HG03135 (cell line): Measurements from ENCODE around the gene EIF3F.

Source experiments
- ATAC-seq: cut with Tn5 transposase; IDR thresholded peaks from one replicate; pipeline ENCODE4 v1.9.1; 2021; ENCODE audit warnings: mild to moderate bottlenecking, moderate library complexity; ENCODE audit not compliant: unreplicated experiment

EIF3F gene

DNA sequence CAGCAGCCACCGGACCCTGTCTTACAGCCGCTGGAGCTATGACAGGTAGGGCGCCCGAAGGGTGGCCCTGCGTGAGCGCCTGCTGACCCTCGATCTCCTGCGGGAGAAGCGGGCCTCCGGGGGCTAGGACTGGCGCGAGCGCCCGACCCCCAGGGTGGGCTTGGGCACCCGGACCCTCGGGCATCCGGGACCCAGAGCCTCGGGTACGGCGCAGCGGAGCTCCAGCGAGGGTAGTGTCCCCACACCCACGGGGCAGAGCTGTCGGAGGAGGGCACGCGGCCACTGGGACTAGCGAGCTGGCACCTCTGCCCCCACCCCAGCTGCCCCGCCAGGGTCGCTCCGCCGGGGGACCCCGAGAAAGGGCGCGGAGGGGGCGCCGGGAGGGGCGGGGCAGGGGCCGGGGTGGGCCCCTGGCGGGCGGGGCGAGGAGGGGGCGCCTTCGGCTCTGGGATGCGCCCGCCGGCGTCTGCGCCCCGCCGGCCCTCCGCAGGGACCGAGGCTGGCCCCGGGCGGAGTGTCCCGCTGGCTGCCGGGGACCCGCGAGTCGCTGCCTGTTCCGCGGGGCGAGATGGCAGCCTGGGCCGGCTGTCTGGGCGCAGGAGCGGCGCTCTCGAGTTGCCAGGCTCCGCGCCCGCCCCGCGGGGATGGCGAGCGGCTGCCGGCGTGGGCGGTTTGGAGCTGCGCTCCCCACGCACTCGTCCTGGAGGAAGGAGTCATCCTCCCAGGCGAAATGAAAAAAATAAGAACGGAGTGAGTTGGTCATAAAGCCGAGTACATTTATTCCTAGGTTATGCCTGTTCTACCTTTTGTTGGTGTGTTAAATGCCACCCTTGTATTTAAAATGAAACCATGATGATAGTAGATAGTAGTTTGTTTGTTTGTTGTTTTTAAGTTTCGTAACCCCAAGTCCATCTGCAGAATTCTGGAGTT is 32.4 kb downstream of the EIF3F start:
- ATAC-seq, result no peak

DNA sequence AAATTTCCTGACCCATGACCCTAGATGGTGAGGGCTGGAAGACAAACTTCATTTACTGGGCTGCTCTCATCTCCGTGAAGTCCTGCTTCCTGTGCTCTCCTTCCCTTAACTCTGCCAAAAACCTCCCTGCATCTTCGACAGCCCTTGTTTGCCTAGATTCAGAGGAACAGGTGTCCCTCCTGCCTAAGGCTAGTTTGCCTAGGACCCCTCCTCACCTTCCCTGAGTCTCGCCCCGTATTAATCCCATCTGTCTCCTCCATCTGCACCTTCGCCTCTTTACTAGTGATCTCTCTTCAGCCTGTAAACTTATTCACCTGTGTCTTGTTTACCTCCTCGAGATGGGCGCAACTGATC is 33.1 kb downstream of the EIF3F start:
- ATAC-seq, result no peak

DNA sequence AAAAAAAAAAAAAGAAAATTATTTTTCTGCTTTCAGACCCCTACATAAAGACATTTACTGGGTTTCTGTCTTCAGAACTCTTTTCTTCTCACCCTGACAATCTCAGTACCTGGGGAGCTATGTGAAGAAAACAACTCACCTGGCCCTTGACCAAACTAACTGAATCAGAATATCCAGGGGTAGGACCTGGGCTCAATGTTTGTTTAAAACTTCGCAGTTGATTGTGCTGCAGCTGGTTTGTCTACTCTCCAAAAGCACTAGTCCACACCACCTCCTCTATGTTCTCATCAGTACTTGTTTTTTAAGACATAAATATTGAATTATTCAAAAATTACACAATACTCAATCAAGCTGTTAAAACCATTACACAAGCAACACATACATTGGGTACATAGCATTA is 34.8 kb downstream of the EIF3F start:
- ATAC-seq, result no peak

DNA sequence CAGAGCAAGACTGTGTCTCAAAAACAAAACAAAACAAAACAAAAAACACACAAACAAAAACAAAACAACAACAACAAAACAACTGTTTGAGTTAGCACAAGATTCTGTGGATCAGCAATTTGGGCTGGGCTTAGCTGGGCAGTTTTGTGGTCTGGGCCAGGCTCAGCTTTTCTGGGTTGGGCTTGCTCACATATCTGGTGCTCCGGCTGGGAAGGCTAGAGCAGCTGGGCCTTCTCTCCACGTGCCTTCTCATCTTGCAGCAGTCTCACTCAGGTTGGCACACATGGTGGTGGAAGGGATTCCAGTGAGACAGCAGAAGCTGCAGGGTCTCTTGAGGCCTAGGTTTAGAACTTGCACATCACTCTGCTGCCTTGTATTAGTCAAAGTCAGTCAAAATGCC is 35.7 kb downstream of the EIF3F start:
- ATAC-seq, result no peak

DNA sequence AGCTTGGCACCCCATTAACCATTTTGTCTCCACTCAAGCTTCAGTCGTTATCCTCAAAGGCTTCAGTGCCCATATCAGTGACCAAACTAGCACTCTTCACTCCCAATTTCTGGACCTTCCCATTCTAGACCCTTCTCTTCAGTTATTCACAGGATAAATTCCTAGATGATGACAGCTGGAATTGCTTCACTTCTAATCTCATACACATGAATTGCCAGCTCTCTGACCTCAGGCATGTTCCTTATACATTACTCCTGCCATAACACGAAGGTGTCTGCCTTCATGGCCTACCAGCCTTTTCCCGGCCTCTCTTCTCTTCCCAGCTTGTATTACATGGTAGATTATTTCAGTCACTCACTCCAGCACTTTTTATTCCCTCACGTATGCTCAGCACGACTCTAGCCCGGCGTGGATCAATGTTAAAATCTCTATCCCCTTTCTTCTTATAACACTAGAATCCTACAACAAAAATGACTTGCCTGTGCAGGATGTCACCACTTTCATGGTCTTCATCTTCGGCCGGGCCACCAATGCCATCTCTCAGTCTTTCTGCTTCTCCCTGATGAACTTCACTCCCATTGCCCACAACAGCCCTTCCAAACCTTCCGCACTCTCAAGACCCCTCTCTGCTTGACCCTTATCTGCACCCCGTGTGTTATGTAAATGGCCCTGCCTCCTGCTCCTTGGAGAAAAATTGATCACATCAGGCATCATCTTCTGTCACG is 36.9 kb downstream of the EIF3F start:
- ATAC-seq, result no peak

DNA sequence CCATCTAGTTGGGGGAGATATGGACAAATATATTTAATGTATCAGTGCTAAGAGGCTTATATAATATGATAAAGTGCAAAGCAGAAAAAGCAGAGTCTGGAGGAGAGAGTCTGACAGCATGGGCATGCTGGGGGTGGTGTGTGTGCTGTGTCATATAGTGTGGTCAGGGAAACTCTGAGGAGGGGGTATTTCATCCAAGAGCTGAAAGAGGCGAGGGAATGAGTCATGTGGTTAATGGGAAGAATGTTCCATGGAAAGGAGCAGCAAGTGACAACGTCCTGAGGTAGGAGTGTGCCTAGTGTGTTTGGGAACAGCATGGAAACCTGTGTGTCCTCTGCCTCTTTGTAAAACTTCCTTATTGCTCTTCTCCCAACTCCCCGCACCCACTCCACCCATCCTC is 38.0 kb downstream of the EIF3F start:
- ATAC-seq, result no peak

DNA sequence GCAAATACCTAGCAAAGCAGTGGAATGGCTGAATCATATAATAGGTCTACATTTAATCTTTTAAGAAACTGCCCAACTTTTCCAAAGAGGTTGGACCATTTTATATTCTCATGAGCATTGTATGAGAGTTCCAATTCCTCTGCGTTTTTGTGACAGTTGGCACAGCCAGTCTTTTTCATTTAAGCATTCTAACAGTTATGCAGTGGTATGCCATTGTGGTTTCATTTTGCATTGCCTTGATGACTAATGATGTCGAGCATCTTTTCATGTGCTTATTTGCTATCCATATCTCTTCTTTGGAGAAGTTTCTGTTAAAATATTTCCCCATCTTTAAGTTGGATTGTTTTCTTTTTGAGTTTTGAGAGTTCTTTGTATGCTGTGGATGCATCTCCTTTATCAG is 38.7 kb downstream of the EIF3F start:
- no peak for ATAC-seq

DNA sequence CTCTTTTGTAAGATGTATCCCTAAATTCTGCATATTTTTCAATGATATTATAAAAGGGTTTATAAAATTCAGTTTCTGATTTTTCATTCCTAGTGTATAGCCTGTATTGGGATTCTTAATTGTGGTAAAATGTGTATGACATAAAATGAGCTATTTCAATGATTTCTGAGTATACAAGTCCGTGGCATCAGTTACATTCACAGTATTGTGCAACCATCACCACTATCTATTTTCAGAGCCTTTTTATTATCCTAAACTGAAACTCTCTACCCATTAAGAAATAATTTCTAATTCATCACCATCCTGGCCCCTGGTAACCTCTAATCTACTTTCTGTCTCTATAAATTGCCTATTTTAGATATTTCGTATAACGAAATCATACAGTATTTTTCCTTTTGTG is 39.8 kb downstream of the EIF3F start:
- no peak for ATAC-seq

DNA sequence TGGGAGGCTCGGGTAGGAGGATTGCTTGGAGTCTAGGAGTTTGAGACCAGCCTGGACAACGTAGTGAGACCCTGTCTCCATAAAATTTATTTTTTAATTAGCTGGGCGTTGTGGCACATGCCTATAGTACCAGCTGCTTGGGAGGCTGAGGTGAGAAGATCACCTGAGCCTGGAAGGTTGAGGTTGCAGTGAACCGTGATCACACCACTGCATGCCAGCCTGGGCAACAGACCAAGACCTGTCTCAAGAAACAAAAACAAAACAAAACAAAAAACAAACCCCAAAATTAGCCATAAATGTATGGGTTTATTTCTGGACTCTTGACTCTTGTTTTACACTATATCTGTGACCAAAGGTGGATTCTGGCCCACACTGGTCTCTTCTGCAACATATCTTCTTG is 41.6 kb downstream of the EIF3F start:
- no peak for ATAC-seq

DNA sequence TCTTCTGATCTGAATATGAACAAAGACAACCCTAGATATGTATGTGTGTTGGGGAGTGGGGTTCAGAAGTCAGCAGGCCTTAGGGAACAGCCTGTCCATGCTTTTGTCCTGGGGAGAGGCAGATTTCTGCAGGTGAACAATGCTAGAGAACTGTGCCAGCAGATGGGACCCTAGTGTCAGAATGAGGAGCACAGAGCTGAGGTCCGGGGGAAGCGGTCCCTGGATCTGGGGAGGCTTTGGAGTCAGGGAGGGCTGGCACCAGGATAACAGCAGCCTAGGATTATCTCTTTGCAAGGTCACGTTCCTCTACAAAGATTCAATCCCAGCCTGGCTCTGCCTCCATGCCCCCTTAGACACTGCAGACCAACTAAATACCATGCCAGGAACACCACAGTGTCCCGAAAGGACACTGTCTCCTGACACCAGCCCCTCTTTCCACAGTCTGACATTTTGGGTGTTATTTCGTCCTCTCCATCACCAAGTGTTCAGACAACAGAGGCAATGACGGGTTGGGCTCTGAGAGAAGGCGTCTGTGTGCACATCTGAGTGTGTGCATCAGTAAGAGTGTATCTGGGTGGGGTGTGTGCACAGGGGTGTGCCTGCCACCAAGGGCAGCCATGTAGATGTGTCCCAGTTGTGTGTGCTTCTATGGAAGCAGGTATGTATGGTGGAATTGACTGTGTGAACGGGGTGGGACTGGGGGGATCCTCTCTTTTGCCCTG is 43.5 kb downstream of the EIF3F start:
- no peak for ATAC-seq

DNA sequence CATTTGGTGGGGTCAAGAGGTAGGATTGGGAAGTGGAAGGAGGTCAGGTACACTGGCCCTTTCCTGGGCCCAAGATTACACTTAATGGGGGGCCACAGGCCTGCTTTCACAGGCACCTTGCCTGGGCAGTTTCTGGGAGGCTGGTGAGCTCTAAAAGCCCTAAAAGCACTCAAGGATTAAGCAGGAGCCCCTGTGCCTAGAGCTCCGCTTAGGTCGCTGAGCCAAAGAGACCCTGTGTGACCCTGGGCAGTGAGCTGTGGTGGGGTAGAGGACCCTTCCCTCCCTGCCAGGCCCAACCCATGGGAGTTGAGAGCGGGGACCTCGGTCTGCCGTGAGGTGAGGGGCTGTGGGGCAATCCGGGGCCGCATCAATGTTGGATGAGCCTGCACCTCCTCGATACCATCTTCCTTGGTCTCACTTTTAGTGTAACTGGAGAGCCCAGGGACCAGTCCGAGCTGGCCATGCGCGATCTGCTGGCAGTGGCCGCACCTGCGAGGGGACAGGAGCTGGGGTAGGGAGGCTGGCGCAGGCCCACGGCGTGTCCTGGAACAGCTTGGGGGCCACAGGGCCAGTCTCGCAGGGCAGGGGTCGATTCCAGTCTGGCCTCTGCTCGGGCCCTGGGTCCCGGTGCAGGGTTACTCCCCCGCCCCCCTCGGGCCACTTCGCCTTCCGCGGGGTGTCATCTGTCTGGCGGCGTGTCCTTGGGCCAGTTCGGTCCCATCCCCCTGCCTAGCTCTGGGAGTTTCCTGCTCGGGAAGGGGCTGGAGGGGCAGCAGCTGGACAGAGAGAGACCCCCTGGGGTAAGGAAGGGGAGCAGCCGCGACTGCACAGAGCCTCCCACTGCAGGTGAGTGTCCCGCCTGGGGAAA is 44.3 kb downstream of the EIF3F start:
- no peak for ATAC-seq

DNA sequence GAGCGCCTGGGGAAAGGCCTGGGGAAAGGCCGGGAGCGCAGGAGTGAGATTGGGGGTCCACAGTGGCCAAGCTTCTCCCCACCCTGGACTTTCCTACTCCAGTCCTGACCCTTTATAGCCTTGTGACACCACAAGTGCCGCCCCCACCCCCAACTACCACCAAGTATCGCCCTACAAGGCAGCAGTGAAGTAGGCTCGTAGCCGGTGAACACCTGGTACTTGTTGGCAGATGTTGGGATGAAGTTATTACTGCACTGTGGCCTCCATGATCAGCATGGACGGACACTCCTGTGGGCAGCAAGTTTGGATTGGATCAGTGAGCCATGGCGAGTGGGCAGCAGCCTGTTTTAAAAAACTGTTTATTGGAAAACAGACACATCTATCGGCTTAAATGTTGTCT is 45.0 kb downstream of the EIF3F start:
- ATAC-seq, result no peak

DNA sequence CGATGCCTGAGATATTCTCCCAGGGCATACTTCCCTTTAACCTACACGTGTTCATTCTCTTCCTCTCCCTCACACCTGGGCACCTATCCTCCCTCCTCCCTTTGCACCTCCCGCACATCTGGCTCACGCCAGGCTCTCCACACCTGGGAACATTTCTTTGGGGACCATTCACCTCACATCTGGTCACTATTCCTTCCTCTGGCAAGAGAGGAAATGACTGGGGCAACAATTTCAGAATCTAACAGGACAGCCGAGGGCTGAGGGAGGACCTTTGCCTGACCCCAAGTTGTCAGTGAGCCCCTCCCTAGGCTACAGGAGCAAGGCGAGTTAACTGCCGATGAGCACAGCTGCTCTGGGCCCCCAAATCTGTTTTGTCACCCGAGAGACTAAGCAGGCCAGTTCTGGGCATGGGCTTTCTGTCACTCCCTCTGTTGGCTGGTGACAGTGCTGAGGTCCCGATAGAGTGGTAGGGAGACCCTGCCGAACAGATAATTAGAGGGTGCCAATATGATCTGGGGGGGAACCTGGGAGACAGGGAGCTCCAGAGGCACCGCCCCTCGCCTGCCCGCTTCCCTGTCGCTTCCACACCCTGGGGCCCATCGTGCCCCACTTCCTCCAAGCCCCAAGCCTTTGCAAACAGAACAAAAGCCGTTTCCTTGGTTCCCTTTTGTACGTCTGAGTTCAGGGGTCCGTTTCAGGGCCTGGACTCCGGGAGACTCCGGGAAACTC is 45.6 kb downstream of the EIF3F start:
- no peak for ATAC-seq

DNA sequence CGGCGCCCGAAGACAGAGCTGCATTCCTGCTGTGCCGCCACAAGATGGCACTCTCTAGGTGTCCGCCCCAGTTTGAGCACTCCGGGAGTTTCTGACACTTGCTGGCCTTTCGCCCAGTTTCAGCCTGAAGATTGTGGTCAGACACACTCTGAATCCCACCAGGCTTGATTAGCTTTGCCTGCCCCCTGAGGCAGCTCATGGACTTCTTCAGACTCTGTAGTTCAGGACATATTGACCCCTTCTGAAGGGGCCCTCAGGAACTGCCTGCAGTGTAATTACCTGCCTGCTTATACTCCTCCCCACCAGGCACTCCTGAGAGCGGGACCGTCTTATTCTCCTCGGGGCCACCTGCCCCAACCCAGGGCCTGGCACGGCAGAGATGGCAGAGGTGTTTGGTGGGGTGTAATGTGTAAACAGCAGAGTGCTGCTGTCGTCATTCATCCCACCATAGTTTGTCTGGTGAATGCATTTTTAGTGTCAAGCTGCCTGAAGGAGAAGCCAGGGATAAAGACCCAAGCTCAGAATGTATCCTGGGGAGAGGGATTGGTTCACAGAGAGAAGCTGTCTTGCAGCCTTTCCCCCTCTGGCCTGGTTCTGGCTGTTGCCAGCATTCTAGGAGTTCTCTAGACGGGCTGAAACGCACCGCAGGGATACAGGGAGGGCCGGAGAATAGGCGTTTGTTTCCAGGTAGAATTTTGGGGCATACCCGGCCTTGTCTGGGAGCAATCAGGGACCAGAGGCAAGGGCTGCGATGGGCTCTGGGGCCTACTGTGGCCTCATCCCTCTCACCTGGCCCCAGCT is 46.4 kb downstream of the EIF3F start:
- no peak for ATAC-seq

DNA sequence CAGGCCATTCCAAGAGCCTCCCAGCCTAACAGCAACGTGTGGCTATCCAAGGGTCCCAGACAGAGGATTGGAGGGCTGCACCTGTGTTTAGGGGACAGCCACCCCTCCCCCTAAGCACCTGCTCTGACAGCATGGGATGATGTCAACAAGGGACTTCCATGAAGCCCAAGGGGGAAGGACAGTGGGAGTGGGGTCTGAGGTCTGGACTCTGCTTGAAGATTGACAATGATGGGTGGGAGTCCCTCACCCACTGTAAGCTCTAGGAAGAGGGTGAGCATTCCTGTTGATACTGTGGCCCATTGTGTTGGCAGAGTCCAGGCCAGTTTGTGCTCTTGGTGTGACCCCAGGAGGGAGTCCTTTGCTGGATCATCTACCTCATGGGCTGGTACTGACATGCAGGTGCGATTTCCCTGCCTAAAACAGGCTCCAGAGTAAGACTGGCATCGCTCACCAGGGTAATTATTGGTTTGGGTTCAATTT is 47.0 kb downstream of the EIF3F start:
- no peak for ATAC-seq

DNA sequence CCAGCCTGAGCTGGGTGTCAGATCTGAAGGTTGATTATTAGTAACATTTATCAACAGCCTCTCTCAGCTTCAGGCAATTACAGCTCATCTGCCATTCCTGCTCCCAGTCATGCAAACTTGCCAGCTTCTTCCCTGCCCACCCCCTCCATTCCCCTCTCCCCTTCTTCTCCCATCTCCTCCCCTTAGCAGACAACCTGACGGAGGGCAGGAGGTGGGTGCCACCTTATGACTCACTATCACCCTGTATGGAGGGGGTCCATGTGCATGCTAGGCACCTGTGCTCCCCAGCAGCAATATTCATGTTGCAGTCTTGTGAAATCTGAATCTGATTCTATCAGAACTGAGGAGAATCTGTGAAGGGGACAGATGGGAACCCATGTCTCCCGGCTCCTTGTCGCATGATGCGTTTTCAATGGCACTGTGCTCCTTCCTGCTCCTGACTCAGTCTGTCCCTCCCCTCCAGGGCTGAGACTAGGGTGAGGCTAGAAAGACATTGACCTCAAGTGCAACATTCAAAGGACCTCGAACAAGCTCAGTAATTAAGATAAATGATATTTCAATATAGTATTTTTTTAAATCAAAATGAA is 47.6 kb downstream of the EIF3F start:
- no peak for ATAC-seq

DNA sequence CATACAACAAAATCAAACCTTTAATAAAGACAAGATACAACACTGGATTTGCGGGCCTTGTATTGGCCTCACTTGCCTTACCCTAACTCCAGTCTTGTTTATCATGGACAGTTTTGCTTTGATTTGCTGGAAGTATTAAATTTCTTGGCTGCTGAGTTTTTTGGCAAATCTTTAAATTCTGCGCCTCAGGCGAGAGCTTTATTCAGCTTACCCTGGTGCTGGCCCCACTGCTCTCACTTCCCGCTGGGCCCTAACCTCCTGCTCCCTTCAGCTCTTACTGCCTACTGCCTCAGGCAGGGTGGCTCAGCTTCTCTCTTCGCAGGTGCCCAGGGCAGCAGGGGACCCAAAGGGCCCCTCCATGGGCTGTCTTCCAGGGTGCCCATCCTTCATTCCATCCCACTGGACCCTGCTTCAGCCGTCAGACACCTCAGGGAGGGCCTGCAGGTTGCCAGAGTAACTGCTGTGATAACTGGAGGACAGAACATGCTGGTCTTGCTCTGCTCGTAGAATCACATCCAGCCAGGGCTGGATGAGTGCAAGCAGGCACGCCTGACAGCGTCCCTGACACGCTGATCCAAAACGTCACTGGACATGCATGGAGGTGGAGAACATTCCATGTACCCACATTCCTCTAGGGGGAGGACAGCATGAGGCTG is 48.2 kb downstream of the EIF3F start:
- ATAC-seq, result no peak
